HFF-Myc (cell line): Measurements from ENCODE around the gene IGFBP7.

Experiments
- DNase-seq: peaks from one replicate; pipeline ENCODE4 v3.0.0-alpha.2; 2011; ENCODE audit warnings: low read depth; ENCODE audit errors: extremely low read depth
- H3K4me3 ChIP-seq: replicated peaks from 2 replicates; pipeline ENCODE4 v1.5.1; 2011; ENCODE audit warnings: low read depth, mild to moderate bottlenecking, control low read depth, low read length
- TF ChIP-seq, protein P1 (sequence below): IDR thresholded peaks from 2 replicates; pipeline ENCODE4 v1.5.1; 2012; ENCODE audit warnings: mild to moderate bottlenecking, low read depth, low read length, control low read depth; ENCODE audit errors: missing control alignments

IGFBP7 gene

DNA sequence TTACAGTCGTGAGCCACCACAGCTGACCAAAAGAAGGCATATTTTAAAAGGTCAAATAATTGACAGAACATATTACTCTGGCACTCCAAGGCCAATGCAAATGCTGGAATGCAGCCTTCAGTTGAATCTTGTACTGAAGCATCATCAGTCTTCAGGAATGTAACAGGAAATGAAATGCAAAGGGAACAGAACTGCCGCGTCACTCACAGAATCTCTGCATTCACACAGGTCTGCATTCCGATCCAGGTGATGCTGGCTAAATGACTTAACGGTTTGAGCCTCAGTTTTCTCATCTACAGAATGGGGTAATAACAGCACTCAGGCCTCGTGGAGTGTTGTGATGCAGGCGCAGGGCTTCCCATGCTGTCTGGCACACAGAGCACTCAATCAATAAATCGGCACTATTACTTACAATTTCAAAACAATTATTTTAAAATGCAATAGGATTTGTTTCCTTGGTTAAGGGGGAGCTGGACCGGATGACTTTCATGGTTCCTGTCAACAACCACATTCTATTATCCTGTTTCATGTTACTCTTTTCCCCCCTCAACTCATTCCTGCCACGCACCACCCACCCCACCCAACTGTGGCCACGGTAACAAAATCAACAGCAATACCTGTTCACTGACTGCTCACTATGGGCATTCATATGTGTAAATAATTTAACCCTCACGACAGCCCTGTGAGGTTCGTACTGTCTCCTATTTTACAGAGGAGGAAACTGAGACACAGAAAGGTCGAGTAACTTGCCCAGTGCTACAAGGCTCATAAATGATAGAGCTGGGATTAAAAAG, 32.4 kb downstream of the IGFBP7 start:
- TF ChIP-seq, protein P1, sequence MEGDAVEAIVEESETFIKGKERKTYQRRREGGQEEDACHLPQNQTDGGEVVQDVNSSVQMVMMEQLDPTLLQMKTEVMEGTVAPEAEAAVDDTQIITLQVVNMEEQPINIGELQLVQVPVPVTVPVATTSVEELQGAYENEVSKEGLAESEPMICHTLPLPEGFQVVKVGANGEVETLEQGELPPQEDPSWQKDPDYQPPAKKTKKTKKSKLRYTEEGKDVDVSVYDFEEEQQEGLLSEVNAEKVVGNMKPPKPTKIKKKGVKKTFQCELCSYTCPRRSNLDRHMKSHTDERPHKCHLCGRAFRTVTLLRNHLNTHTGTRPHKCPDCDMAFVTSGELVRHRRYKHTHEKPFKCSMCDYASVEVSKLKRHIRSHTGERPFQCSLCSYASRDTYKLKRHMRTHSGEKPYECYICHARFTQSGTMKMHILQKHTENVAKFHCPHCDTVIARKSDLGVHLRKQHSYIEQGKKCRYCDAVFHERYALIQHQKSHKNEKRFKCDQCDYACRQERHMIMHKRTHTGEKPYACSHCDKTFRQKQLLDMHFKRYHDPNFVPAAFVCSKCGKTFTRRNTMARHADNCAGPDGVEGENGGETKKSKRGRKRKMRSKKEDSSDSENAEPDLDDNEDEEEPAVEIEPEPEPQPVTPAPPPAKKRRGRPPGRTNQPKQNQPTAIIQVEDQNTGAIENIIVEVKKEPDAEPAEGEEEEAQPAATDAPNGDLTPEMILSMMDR, result no peak
- DNase-seq, result no peak
- no peak overlapping the region for H3K4me3 ChIP-seq

DNA sequence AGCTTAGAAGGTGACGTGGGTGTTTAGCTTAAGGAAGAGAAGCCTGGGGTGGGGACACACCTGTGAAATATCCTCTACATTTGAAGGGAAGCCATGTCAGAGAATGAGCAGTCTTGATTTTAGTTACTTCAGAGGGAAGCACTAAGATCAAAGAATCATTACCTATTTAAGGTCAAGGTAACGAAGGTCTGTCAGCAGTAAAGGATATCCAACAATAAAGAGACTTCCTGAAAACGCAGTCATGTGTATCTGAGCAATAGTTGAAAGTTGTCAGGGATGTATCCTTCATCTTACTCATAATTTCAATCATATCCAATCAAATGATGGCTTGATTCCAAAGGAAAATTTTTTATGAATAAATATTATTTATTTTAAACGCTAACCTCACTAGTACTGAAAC, 33.5 kb downstream of the IGFBP7 start:
- DNase-seq, result no peak
- no peak overlapping the region for H3K4me3 ChIP-seq
- TF ChIP-seq, protein P1, result no peak

DNA sequence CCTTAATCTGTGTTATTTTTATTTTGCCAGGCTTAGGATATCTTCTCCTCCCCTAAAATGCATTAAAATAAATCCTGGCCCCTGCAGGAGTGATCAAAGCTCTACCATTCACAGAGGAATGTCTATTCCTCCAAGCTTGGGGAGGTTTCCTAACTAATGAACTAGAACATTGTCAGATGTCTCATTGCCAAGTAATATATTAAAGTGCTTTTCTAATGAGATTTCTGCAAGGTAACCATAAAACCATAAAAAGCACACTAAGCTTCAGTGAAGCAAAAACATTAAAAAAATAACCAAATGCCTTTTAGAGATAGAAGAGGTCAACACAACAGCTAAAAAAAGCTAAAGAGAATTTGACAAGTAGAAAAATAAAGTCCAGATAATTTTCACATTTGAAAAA, 34.8 kb downstream of the IGFBP7 start:
- TF ChIP-seq, protein P1, result no peak
- H3K4me3 ChIP-seq, result no peak overlapping the region
- no peak for DNase-seq

DNA sequence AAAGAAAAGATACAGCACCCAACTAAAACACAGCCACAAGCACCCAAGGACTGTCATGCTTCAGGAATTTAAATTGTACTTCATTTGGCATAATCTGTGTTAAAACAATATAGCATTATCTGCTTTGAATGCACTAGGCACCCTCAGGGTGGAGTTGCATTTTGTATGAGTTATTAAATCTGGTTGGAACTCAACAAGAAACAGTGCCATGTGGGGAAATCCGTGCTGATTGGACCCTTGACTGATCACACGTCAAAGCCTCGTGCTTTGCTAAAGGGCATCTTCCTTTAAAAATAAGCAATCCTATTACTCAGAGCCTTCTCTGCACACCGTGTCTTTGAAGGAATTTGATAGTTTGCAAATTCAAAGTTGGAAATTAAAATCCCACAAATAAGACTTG, 35.4 kb downstream of the IGFBP7 start:
- TF ChIP-seq, protein P1, result no peak
- DNase-seq, result peak; percentile 51
- no peak overlapping the region for H3K4me3 ChIP-seq

DNA sequence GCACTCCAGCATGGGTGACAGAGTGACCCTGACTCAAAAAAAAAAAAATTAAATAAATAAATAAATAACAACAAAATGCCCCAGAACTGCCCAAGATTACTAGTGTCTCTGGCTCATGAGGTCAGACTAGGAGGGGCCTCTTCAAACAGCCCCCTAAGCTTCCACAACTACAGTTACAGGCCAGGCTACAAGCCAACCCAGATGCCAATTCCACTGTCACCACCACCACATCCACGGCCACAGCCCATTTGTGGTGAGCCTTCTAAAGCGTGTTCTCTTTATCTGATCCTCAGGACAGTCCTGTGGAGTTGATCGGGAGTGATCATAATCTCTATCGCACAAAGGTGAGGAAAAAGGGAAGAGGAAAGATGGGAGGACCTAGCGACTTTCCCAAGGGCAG, 36.6 kb downstream of the IGFBP7 start:
- no peak overlapping the region for H3K4me3 ChIP-seq
- TF ChIP-seq, protein P1, result no peak
- no peak for DNase-seq

DNA sequence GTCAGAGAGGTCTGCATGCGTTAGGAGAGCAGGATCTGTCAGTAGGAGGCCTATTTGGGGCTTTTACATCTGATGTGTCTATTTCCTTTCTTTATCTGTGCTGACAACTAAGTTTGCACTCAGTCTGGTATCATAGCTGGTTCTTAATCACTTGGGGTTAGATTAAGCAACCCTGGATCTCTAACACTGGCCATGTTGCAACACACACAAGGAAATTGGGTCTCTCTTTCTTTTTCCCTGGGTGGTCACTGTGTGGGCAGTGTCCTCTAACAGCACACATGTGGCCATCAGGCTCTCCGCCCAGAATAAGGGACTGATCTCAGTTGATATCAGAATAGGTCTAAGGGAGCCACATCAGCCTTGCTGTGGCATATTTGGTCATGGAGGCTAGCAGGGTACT, 38.9 kb downstream of the IGFBP7 start:
- DNase-seq, result no peak
- TF ChIP-seq, protein P1, result no peak
- no peak overlapping the region for H3K4me3 ChIP-seq

DNA sequence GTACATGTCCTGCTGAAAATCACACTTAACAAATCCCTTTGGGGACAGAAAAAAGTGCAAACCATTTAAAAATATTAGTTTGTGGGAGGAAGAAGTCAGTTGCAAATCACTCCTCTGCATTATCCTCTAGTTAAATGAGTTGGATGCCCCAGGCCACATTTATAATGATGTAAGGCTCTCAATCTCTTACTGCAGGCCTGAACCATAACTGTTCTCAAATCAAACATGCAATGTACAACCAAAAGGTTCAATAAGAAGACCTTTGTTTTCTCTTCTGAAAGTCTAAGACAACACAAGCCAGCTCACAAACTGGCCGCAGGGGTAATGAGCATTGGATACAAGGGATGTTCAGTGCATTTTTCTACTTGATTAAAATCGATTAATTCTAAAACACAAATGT, 39.7 kb downstream of the IGFBP7 start:
- no peak overlapping the region for H3K4me3 ChIP-seq
- TF ChIP-seq, protein P1, result no peak
- no peak for DNase-seq
